CD14-positive monocyte (primary cell): ENCODE measurements around the gene NUDT2. TPM values are rescaled to one million over a fixed set of nuclear protein-coding genes. Genes with fewer than 3 reads are reported as not detected.

Experiments
- DNase-seq, 3 donors: peaks; one replicate each; pipeline ENCODE4 v3.0.0-alpha.2; 2011 to 2022
- H2AFZ ChIP-seq: 2 replicates; pipeline ENCODE4 v1.6.0; 2012; ENCODE audit warnings: mild to moderate bottlenecking, low read depth, low read length, inconsistent platforms; ENCODE audit not compliant: insufficient read depth, poor library complexity, severe bottlenecking
- H3K27ac ChIP-seq, 2 donors: 1 replicate in 1 of 2; 2 replicates in 1 of 2; pipeline ENCODE4 v1.5.1; 2012 to 2013; ENCODE audit warnings: low read length in 2 of 2, control low read depth in 1 of 2, inconsistent platforms in 1 of 2, low read depth in 1 of 2, mild to moderate bottlenecking in 1 of 2
- H3K27me3 ChIP-seq, 2 donors: one replicate each; pipeline versions ENCODE4 v1.6.0 to v1.6.1; 2011 to 2013; ENCODE audit warnings: low read length in 2 of 2; ENCODE audit not compliant: control insufficient read depth in 2 of 2, insufficient read depth in 2 of 2
- H3K36me3 ChIP-seq, 2 donors: replicated peaks in 1 of 2; 1 replicate in 1 of 2; 2 replicates in 1 of 2; pipeline versions ENCODE4 v1.5.1 to v1.6.1; 2012 to 2013; ENCODE audit warnings: low read length in 2 of 2, control low read depth in 1 of 2, inconsistent platforms in 1 of 2, mild to moderate bottlenecking in 1 of 2; ENCODE audit not compliant: insufficient read depth in 2 of 2, control insufficient read depth in 1 of 2
- H3K4me1 ChIP-seq, 2 donors: 1 replicate in 1 of 2; 2 replicates in 1 of 2; pipeline versions ENCODE4 v1.5.1 to v1.6.1; 2012 to 2013; ENCODE audit warnings: low read length in 2 of 2, control low read depth in 1 of 2, inconsistent platforms in 1 of 2, mild to moderate bottlenecking in 1 of 2, moderate library complexity in 1 of 2; ENCODE audit not compliant: insufficient read depth in 2 of 2, control insufficient read depth in 1 of 2
- H3K4me2 ChIP-seq: replicated peaks from 2 replicates; pipeline ENCODE3; 2012; ENCODE audit warnings: low read length, moderate library complexity, mild to moderate bottlenecking; ENCODE audit not compliant: poor library complexity, severe bottlenecking; ENCODE audit errors: extremely low read depth
- H3K4me3 ChIP-seq, 3 experiments: fragments of 200-600 bp in 1 of 3; sonication (generic) in 1 of 3; replicated peaks in 1 of 3; 1 replicate in 2 of 3; 2 replicates in 1 of 3; pipeline ENCODE4 v1.5.1; 2011 to 2013; ENCODE audit warnings: low read length in 3 of 3, mild to moderate bottlenecking in 3 of 3, control low read depth in 2 of 3, low read depth in 2 of 3, inconsistent platforms in 1 of 3, moderate library complexity in 1 of 3
- H3K79me2 ChIP-seq: 2 replicates; pipeline ENCODE4 v1.6.0; 2012; ENCODE audit warnings: mild to moderate bottlenecking, control low read depth, inconsistent platforms, low read length, moderate library complexity; ENCODE audit not compliant: insufficient read depth
- H3K9ac ChIP-seq: 2 replicates; pipeline ENCODE4 v1.6.0; 2017; ENCODE audit warnings: low read length, mild to moderate bottlenecking; ENCODE audit not compliant: insufficient read depth, poor library complexity, severe bottlenecking
- H3K9me3 ChIP-seq, 2 donors: replicated peaks in 1 of 2; 1 replicate in 1 of 2; 2 replicates in 1 of 2; pipeline versions ENCODE4 v1.5.1 to v1.6.1; 2012 to 2013; ENCODE audit warnings: low read length in 2 of 2, control low read depth in 1 of 2; ENCODE audit not compliant: control insufficient read depth in 1 of 2, insufficient read depth in 1 of 2
- H4K20me1 ChIP-seq: 2 replicates; pipeline ENCODE4 v1.6.0; 2012; ENCODE audit warnings: mild to moderate bottlenecking, low read length, control low read depth, moderate library complexity; ENCODE audit not compliant: insufficient read depth
- H3K27ac Mint-ChIP-seq, 7 donors: one replicate each; pipeline ENCODE4 v1.8.0; 2020; ENCODE audit warnings: mild to moderate bottlenecking in 7 of 7, mixed read lengths in 7 of 7, moderate library complexity in 6 of 7, inconsistent platforms in 2 of 7
- H3K27me3 Mint-ChIP-seq, 3 donors: one replicate each; pipeline ENCODE4 v1.8.0; 2021 to 2022; ENCODE audit warnings: low read depth in 3 of 3, mild to moderate bottlenecking in 3 of 3, mixed read lengths in 3 of 3, moderate library complexity in 3 of 3, inconsistent platforms in 1 of 3
- H3K36me3 Mint-ChIP-seq, 2 donors: one replicate each; pipeline ENCODE4 v1.8.0; 2020; ENCODE audit warnings: mixed read lengths in 2 of 2, inconsistent platforms in 1 of 2, mild to moderate bottlenecking in 1 of 2
- H3K4me1 Mint-ChIP-seq: one replicate; pipeline ENCODE4 v1.8.0; 2020; ENCODE audit warnings: mild to moderate bottlenecking, mixed read lengths
- H3K4me3 Mint-ChIP-seq, 2 donors: one replicate each; pipeline ENCODE4 v1.8.0; 2020; ENCODE audit warnings: mild to moderate bottlenecking in 2 of 2, mixed read lengths in 2 of 2, moderate library complexity in 1 of 2
- H3K9me3 Mint-ChIP-seq, 7 donors: one replicate each; pipeline ENCODE4 v1.8.0; 2020 to 2022; ENCODE audit warnings: mixed read lengths in 7 of 7, mild to moderate bottlenecking in 6 of 7, moderate library complexity in 6 of 7, inconsistent platforms in 2 of 7
- WGBS: methylation state at CpG from one replicate; pipeline ENCODE4 v1.1.5; 2013; ENCODE audit warnings: missing lambda C conversion rate; ENCODE audit not compliant: insufficient coverage; 5-methylcytosine and 5-hydroxymethylcytosine counted together
- intact Hi-C, 2 donors: fragments of 100-400 bp; cut with micrococcal nuclease; formaldehyde crosslinking; loops; one replicate each; pipeline versions ENCODE4 v1.15.0 to v1.15.1; 2023
- polyA plus RNA-seq, 3 donors: library from polyadenylated mRNA; depleted of rRNA in 1 of 3; unstranded in 2 of 3; stranded (reverse) in 1 of 3; fragments of 300-500 nt in 2 of 3; fragments of >200 nt in 1 of 3; fragmentation: Illumina TruSeq in 2 of 3; gene quantifications; 1 replicate in 2 of 3; 2 replicates in 1 of 3; pipeline ENCODE4 v1.2.3, GENCODE V29; 2012 to 2021
- TF ChIP-seq, protein P1 (sequence below): fragments of 200-600 bp; IDR thresholded peaks from one replicate; pipeline ENCODE4 v1.8.0; 2022; ENCODE audit warnings: antibody characterized with exemption, mild to moderate bottlenecking

Gene NUDT2
- polyA plus RNA-seq, 3 donors, result 24.4 to 56.9 (median 38.0) TPM

DNA sequence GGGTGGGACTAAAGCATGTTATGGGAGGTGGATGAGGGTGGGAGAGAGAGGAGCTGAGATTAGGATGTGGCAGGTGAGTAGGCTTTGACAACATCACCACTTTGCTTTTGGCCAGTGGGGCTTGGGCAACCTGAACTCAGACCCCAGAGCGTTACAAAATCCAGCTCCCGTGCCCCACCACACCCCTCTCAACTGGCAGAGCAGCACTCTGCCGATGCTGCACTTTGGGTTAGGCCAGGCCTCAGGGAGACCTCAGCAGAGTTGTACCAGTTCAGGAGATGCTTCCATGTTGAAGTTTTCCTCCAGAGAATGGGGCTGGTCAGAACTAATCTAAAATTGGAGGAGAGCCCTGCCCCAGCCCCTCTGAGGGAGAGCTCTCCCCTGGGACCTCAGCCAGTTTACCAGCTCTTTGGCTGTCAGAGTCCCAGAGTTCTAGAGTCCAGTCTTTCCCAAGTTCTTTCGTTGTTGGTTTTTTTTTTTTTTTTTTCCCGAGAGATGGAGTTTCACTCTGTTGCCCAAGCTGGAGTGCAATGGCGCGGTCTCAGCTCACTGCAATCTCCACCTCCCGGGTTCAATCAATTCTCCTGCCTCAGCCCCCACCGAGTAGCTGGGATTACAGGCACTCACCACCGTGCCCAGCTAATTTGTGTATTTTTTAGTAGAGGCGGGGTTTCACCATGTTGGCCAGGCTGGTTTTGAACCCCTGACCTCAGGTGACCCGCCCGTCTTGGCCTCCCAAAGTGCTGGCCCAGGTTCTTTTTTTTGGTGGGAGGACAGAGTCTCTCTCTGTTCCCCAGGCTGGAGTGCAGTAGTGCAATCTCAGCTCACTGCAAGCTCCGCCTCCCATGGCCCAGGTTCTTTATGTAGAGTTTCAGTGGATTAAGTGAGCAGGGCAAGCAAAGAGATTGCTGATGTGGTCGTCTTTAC lies 17.8 kb downstream of the NUDT2 start:
- H3K79me2 ChIP-seq, result no peaks in the 10 kb centered on the region
- no peak overlapping the region for H3K27ac ChIP-seq
- H4K20me1 ChIP-seq, result no peaks in the 10 kb centered on the region
- H2AFZ ChIP-seq, result no peak overlapping the region
- H3K4me3 ChIP-seq, result no peak overlapping the region
- TF ChIP-seq, protein P1, sequence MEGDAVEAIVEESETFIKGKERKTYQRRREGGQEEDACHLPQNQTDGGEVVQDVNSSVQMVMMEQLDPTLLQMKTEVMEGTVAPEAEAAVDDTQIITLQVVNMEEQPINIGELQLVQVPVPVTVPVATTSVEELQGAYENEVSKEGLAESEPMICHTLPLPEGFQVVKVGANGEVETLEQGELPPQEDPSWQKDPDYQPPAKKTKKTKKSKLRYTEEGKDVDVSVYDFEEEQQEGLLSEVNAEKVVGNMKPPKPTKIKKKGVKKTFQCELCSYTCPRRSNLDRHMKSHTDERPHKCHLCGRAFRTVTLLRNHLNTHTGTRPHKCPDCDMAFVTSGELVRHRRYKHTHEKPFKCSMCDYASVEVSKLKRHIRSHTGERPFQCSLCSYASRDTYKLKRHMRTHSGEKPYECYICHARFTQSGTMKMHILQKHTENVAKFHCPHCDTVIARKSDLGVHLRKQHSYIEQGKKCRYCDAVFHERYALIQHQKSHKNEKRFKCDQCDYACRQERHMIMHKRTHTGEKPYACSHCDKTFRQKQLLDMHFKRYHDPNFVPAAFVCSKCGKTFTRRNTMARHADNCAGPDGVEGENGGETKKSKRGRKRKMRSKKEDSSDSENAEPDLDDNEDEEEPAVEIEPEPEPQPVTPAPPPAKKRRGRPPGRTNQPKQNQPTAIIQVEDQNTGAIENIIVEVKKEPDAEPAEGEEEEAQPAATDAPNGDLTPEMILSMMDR, result no peak
- H3K9me3 ChIP-seq, result no peaks in the 10 kb centered on the region
- H3K27ac Mint-ChIP-seq, result peak overlapping the region in 1 of 7 donors; percentile 53
- peaks cover 29 to 60% of the 10 kb centered on the region in 2 donors for H3K36me3 Mint-ChIP-seq
- 100% methylated on average over 10 of the region's 15 CpGs for WGBS
- no peak overlapping the region for H3K4me2 ChIP-seq
- H3K4me3 Mint-ChIP-seq, result no peak overlapping the region
- peaks cover 6% of the 10 kb centered on the region for H3K4me1 Mint-ChIP-seq
- H3K27me3 ChIP-seq, result no peaks in the 10 kb centered on the region
- no peak for DNase-seq
- H3K27me3 Mint-ChIP-seq, result no peaks in the 10 kb centered on the region
- intact Hi-C loops, result no loop called here
- H3K9ac ChIP-seq, result no peak overlapping the region
- H3K36me3 ChIP-seq, result peaks cover 21 to 42% of the 10 kb centered on the region in 2 donors
- H3K9me3 Mint-ChIP-seq, result no peaks in the 10 kb centered on the region
- no peaks in the 10 kb centered on the region for H3K4me1 ChIP-seq

- Histone ChIP-seq H3K36me3 (peaks cover 15 to 35% of the 10 kb centered on the region in 2 donors), H3K4me1 (no peaks in the 10 kb centered on the region), H4K20me1 (no peaks in the 10 kb centered on the region), H3K27me3 (no peaks in the 10 kb centered on the region), H3K27ac (no peak overlapping the region), H3K4me3 (no peak overlapping the region), H2AFZ (no peak overlapping the region), H3K9ac (no peak overlapping the region), H3K79me2 (no peaks in the 10 kb centered on the region), H3K9me3 (no peaks in the 10 kb centered on the region), H3K4me2 (no peak overlapping the region)
- H3K36me3 Mint-ChIP-seq, result peaks cover 25 to 55% of the 10 kb centered on the region in 2 donors
- H3K4me1 Mint-ChIP-seq, result peaks cover 6% of the 10 kb centered on the region
- H3K27me3 Mint-ChIP-seq, result no peaks in the 10 kb centered on the region
- DNase-seq, result no peak
- H3K9me3 Mint-ChIP-seq, result no peaks in the 10 kb centered on the region
- intact Hi-C loops, result no loop called here
- no peak overlapping the region for H3K4me3 Mint-ChIP-seq
- TF ChIP-seq, protein P1, result no peak
- H3K27ac Mint-ChIP-seq, result peak overlapping the region in 1 of 7 donors; percentile 53
Observed at GRCh38 chr9:34347800-34348158, 18.4 kb downstream of the NUDT2 start.
